ENCODE results near the gene KLHDC7B. TPM values are rescaled to one million over a fixed set of nuclear protein-coding genes. Genes with fewer than 3 reads are reported as not detected.

Gene KLHDC7B
- total and polyA plus RNA-seq, 5 experiments from 2014 or later: 5.3 to 7.9 (median 6.2) TPM

GRCh38 chr22:50505776-50506610 is 39.7 kb upstream of the KLHDC7B start:
- Mint-ChIP-seq H3K27ac (peak overlapping the region in 3 of 10 donors; percentile 29 to 92 (median 38)), H3K4me3 (peak overlapping the region; percentile 15 to 95 (median 91)), H3K36me3 (peaks cover 0 to 5% (median 0%) of the 10 kb centered on the region in 3 donors), H3K4me1 (peaks cover 2 to 19% (median 15%) of the 10 kb centered on the region in 4 donors), H3K9me3 (no peaks in the 10 kb centered on the region), H3K27me3 (no peaks in the 10 kb centered on the region)
- ATAC-seq: no peak
- POLR2A ChIA-PET: interaction anchor here (0.8 to 7.9 kb wide), 7 partner anchors 13 to 254 kb away, joined by 3 to 128 read pairs (median 8); partner anchors contain the start of gene SCO2
- no peak for DNase-seq

- H3K9me3 Mint-ChIP-seq: no peaks in the 10 kb centered on the region
- ATAC-seq: no peak
- H3K27ac Mint-ChIP-seq: peak overlapping the region; percentile 67 to 95 (median 91)
- H3K27me3 Mint-ChIP-seq: no peaks in the 10 kb centered on the region
- H3K4me1 Mint-ChIP-seq: peaks cover 2 to 19% (median 15%) of the 10 kb centered on the region in 4 donors
- POLR2A ChIA-PET: interaction anchor here (0.8 to 7.9 kb wide), 13 partner anchors 8 to 261 kb away, joined by 3 to 128 read pairs (median 6); partner anchors contain the start of genes DENND6B, SCO2 and TYMP
- H3K36me3 Mint-ChIP-seq: peaks cover 0 to 7% (median 0%) of the 10 kb centered on the region in 3 donors
- peak overlapping the region; percentile 88 to 95 (median 92) for H3K4me3 Mint-ChIP-seq
- no peak for DNase-seq
Observed at GRCh38 chr22:50506611-50507420, 38.9 kb upstream of the KLHDC7B start.

DNA sequence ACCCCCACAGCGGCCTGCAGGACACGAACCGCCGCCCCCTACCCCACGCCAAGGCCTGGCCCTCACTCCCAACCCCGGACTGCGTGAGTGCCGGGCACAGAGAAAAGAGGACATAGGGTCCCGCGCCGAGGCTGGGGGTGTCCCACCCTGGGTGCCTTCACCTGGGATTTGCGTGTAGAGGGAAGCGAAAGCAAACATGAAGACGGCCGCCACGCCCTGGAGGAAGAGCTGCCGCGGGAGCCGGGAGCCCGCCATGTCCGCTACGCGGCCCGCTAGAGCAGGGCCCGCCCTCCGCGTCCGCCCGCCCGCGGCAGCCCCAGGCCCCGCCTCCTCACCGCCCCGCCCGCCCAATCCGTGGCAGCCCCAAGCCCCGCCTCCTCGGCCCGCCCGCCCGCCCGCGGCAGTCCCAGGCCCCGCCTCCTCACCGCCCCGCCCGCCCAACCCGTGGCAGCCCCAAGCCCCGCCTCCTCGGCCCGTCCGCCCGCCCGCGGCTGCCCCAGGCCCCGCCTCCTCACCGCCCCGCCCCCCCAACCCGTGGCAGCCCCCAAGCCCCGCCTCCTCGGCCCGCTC is 38.2 kb upstream of the KLHDC7B start, which contains the start of gene LMF2:
Gene LMF2 (minus strand): TSS at position 282 of the 570 bp plus-strand sequence. CDS start 27 bp downstream, at position 255.
- H3K4me1 Mint-ChIP-seq: peaks cover 2 to 23% (median 16%) of the 10 kb centered on the region in 4 donors
- ATAC-seq: peak; percentile 79 to 85

GRCh38 chr22:50507991-50508884 is 37.5 kb upstream of the KLHDC7B start, which contains the start of gene NCAPH2:
NCAPH2 (plus strand) TSS chr22:50508224; CDS start chr22:50508338, 114 bp downstream.
- Mint-ChIP-seq H3K4me1 (peaks cover 2 to 25% (median 16%) of the 10 kb centered on the region in 4 donors), H3K9me3 (no peaks in the 10 kb centered on the region), H3K27ac (peak within 1 kb of the TSS; percentile 85 to 100 (median 96)), H3K4me3 (peak within 1 kb of the TSS; percentile 90 to 96 (median 94)), H3K36me3 (peaks cover 0 to 14% (median 0%) of the 10 kb centered on the region in 3 donors), H3K27me3 (no peaks in the 10 kb centered on the region)
- ATAC-seq (peak; percentile 73 to 77), DNase-seq (peak in 8 of 10 donors; percentile 95 to 98 (median 97))
- POLR2A ChIA-PET: interaction anchor here (0.6 to 7.9 kb wide), 33 partner anchors 10 to 307 kb away, joined by 3 to 128 read pairs (median 4); partner anchors contain the start of genes ARSA, CHKB, DENND6B and SCO2

More for the DNA sequence above, 38.2 kb upstream of the KLHDC7B start, which contains the start of gene LMF2:
- DNase-seq: peak; percentile 80 to 96 (median 90)
- Mint-ChIP-seq H3K27ac (peak within 1 kb of the TSS; percentile 85 to 100 (median 96)), H3K36me3 (peaks cover 0 to 10% (median 0%) of the 10 kb centered on the region in 3 donors), H3K9me3 (no peaks in the 10 kb centered on the region), H3K27me3 (no peaks in the 10 kb centered on the region), H3K4me3 (peak within 1 kb of the TSS; percentile 90 to 96 (median 94))
- POLR2A ChIA-PET: interaction anchor here (0.6 to 7.9 kb wide), 33 partner anchors 9 to 306 kb away, joined by 3 to 128 read pairs (median 4); partner anchors contain the start of genes ARSA, CHKB, DENND6B and SCO2

GRCh38 chr22:50508897-50509296 is 36.8 kb upstream of the KLHDC7B start:
- H3K4me3 Mint-ChIP-seq: peak overlapping the region; percentile 87 to 96 (median 94)
- DNase-seq: no peak
- no peak for ATAC-seq
- peak overlapping the region; percentile 85 to 100 (median 96) for H3K27ac Mint-ChIP-seq
- no peaks in the 10 kb centered on the region for H3K27me3 Mint-ChIP-seq
- H3K36me3 Mint-ChIP-seq: peaks cover 0 to 14% (median 0%) of the 10 kb centered on the region in 3 donors
- peaks cover 5 to 25% (median 16%) of the 10 kb centered on the region in 4 donors for H3K4me1 Mint-ChIP-seq
- no peaks in the 10 kb centered on the region for H3K9me3 Mint-ChIP-seq
- POLR2A ChIA-PET: interaction anchor here (1.3 to 7.9 kb wide), 14 partner anchors 10 to 308 kb away, joined by 3 to 128 read pairs (median 5); partner anchors contain the start of genes ARSA, CHKB, SCO2 and SELENOO

GRCh38 chr22:50513175-50513574 is 32.5 kb upstream of the KLHDC7B start:
- Mint-ChIP-seq H3K4me1 (peaks cover 14 to 37% (median 25%) of the 10 kb centered on the region in 4 donors), H3K36me3 (peaks cover 0 to 29% (median 2%) of the 10 kb centered on the region in 3 donors), H3K27me3 (no peaks in the 10 kb centered on the region), H3K27ac (no peak overlapping the region), H3K4me3 (no peak overlapping the region), H3K9me3 (no peaks in the 10 kb centered on the region)
- ATAC-seq (no peak), DNase-seq (no peak)
- POLR2A ChIA-PET: interaction anchor here (0.5 to 0.7 kb wide), 2 partner anchors 12 to 115 kb away, joined by 3 to 5 read pairs; partner anchors contain the start of gene SCO2

GRCh38 chr22:50516068-50516467 is 29.6 kb upstream of the KLHDC7B start:
- ATAC-seq (no peak), DNase-seq (no peak)
- H3K9me3 Mint-ChIP-seq: no peaks in the 10 kb centered on the region
- no peak overlapping the region for H3K27ac Mint-ChIP-seq
- H3K4me1 Mint-ChIP-seq: peaks cover 9 to 24% (median 15%) of the 10 kb centered on the region in 4 donors
- H3K27me3 Mint-ChIP-seq: no peaks in the 10 kb centered on the region
- no peak overlapping the region for H3K4me3 Mint-ChIP-seq
- H3K36me3 Mint-ChIP-seq: peaks cover 0 to 46% (median 3%) of the 10 kb centered on the region in 3 donors
- POLR2A ChIA-PET: interaction anchor here (0.7 to 2.2 kb wide), 4 partner anchors 9 to 265 kb away, joined by 3 to 10 read pairs (median 4); partner anchors contain the start of genes HDAC10, SCO2 and TYMP

DNA sequence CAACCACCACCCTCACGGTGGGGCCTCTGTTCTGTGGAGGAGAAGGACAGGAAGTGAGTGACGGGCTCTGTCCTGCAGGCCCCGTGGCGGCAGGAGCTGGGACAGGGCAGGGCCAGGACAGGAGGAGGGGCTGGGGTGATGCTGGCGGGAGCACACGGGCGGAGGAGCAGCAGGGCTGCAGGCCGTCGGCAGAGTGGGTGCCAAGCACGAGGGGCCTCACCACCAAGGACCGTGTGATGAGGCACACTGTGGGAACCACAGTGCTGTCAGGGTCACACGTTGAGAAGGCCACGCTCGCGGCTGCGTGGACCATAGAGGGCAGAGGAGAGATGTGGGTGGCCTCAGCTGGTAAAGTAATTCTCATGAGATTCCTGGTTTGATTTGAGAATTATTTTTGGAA is 28.8 kb upstream of the KLHDC7B start:
- Mint-ChIP-seq H3K36me3 (peaks cover 0 to 45% (median 3%) of the 10 kb centered on the region in 3 donors), H3K27ac (no peak overlapping the region), H3K9me3 (no peaks in the 10 kb centered on the region), H3K4me3 (no peak overlapping the region), H3K27me3 (no peaks in the 10 kb centered on the region), H3K4me1 (peaks cover 9 to 24% (median 15%) of the 10 kb centered on the region in 4 donors)
- ATAC-seq: no peak
- POLR2A ChIA-PET: interaction anchor here (0.6 to 1.2 kb wide), 2 partner anchors 9 to 65 kb away, joined by 3 to 7 read pairs; partner anchors contain the start of gene SCO2
- no peak for DNase-seq

DNA sequence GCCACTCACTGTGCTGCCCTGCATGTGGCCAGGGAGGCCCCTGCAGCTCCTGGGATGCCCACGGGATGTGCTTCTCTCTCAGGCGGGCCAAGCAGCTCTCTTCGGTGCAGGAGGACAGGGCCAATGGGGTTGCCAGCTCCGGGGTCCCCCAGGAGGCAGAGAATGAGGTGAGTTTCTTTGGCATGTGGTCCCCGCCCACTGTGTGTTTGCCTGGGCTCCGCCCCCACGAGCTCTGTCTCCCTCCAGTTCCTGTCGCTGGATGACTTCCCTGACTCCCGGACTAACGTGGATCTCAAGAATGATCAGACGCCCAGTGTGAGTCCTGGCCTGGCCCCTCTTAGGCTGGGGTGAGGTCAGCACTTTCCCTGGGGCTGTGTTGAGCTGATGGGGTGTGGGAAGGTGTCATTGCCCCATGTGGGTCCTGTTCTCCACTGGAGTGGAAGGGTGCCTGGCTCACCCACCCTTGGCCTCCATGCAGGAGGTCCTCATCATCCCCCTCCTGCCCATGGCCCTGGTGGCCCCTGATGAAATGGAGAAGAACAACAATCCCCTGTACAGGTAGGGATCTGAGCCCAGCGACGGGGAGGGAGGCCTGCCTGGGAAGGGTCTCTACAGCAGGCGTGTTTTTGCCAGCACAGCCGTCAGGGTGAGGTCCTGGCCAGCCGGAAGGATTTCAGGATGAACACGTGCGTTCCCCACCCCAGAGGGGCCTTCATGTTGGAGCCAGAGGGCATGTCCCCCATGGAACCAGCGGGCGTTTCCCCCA is 28.0 kb upstream of the KLHDC7B start:
- H3K4me3 Mint-ChIP-seq: no peak overlapping the region
- H3K27me3 Mint-ChIP-seq: no peaks in the 10 kb centered on the region
- no peak overlapping the region for H3K27ac Mint-ChIP-seq
- no peaks in the 10 kb centered on the region for H3K9me3 Mint-ChIP-seq
- no peak for DNase-seq
- no peak for ATAC-seq
- H3K4me1 Mint-ChIP-seq: peaks cover 7 to 20% (median 15%) of the 10 kb centered on the region in 4 donors
- POLR2A ChIA-PET: interaction anchor here (1.2 kb wide), 2 partner anchors 8 to 20 kb away, joined by 3 read pairs; partner anchors contain the start of gene SCO2
- H3K36me3 Mint-ChIP-seq: peaks cover 0 to 41% (median 3%) of the 10 kb centered on the region in 3 donors

DNA sequence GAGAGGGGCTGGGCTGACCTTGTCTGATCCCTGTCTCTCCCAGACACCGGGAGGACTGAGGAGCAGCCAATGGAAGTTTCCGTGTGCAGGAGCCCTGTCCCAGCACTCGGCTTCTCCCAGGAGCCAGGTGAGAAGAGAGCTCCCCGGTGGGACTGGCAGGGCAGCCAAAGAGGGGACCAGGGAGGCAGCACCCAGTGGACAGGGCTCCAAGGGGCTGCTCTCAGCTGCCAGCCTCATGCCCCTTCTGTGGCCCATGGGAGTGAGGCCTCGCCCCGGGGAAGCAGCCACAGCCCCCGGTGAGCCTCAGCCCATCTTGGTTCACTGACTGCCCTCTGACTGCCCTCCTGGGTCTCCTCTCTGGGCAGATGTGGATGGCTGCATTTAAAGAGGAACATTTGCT is 27.1 kb upstream of the KLHDC7B start:
- POLR2A ChIA-PET: interaction anchor here (1.1 to 1.2 kb wide), 2 partner anchors 12 to 20 kb away, joined by 3 to 8 read pairs; partner anchors contain the start of genes LMF2 and NCAPH2

More for the DNA sequence above, 27.1 kb upstream of the KLHDC7B start:
- H3K27me3 Mint-ChIP-seq: no peaks in the 10 kb centered on the region
- no peak overlapping the region for H3K27ac Mint-ChIP-seq
- no peaks in the 10 kb centered on the region for H3K9me3 Mint-ChIP-seq
- no peak overlapping the region for H3K4me3 Mint-ChIP-seq
- peaks cover 0 to 42% (median 3%) of the 10 kb centered on the region in 3 donors for H3K36me3 Mint-ChIP-seq
- H3K4me1 Mint-ChIP-seq: peaks cover 8 to 24% (median 15%) of the 10 kb centered on the region in 4 donors
- ATAC-seq (no peak), DNase-seq (no peak)

Measured in naive thymus-derived CD8-positive, alpha-beta T cell (primary cell).